DMS79 treated with DMSO at 0.1 percent for 48 hours (cell line): ENCODE results near the gene SLC35F3.
"Not testable (repeated sequence)": the region's sequence is repeated elsewhere in the genome, so short reads cannot be mapped to it uniquely, and the experiment has no call there.

Experiments used
- DNase-seq: peaks from one replicate; lab custom pipeline; 2025; lab: John Stamatoyannopoulos, UW

The SLC35F3 gene

GRCh38 chr1:234197839-234198238 is 293.4 kb downstream of the SLC35F3 start:
- no peak for DNase-seq

DNA sequence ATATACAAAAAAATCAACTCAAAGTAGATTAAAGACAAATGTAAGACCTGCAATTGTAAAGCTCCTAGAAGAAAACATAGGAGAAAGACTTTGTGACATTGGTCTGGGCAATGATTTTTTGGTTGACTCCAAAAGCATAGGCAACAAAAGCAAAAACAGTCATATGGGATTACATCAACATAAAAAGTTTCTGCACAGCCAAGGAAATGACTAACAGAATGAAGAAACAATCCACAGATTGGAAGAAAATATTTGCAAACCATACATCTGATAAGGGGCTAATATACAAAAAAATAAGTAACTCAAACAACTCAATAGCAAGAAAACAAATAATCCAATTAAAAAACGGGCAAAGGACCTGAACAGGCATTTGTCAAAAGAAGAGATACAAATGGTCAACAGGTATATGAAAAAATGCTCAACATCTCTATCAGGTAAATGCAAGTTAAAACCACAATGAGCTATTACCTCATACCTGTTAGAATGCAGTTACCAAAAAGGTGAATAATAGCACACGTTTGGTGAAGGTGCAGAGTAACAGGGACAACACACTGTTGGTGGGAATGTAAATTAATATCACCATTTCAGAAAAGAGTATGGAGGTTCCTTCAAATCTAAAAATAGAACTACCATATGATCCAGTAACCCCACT is 295.1 kb downstream of the SLC35F3 start:
- no peak for DNase-seq

DNA sequence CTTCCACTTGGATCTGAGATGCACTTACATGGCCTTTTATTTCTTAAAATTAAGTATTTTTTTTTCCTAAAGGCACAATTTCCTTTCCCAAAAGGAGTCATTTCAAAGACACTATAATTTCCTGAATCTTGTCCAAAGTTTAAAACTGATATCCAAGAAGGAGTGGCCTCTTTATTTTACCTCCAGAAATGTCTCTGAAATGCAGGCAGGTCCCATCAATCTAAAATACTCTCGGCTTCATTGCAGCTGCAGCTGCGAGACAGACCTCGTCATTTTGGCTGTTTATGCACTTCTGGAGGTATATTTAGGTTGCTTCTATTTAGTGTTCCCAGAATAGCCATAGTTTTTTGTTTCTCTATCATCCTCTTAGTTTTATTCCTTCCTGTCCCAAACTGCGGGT is 296.1 kb downstream of the SLC35F3 start:
- DNase-seq = no peak

DNA sequence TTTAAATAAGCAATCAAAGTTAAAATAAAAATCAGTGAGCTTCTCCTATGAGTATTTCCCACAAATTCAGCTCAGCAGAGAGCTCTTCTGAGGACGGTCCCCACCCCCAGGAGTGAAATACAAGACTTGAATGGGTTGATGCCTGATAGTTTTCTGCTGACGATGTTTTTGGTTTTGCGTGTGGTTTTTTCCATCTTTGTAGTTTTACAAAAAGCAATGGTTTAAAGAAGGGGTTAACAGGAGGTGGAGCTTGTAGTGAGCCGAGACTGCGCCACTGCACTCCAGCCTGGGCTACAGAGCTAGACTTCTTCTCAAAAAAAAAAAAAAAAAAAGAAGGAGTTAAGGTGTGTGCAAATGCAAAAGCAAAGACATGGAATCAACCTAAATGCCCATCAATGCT is 297.1 kb downstream of the SLC35F3 start:
- DNase-seq = no peak

DNA sequence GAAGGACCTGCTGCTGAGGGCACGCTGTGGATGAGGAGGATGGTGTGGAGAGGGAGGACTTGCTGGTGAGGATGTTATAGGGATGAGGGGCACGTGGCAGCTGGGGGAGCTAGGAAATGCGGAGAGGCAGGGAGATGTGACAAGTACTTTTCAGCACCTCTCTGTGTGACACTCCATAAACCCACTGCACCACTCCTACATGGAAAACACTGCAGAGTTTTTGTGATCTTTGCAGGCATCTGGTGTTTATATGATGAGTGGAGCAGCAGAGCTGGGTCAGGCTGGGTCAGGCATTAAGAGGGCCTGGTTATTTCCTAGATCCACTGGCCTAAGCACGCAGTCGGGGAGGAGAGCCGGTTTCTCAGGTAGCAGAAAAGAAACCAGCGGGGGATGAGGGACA is 301.5 kb downstream of the SLC35F3 start:
- DNase-seq = no peak

DNA sequence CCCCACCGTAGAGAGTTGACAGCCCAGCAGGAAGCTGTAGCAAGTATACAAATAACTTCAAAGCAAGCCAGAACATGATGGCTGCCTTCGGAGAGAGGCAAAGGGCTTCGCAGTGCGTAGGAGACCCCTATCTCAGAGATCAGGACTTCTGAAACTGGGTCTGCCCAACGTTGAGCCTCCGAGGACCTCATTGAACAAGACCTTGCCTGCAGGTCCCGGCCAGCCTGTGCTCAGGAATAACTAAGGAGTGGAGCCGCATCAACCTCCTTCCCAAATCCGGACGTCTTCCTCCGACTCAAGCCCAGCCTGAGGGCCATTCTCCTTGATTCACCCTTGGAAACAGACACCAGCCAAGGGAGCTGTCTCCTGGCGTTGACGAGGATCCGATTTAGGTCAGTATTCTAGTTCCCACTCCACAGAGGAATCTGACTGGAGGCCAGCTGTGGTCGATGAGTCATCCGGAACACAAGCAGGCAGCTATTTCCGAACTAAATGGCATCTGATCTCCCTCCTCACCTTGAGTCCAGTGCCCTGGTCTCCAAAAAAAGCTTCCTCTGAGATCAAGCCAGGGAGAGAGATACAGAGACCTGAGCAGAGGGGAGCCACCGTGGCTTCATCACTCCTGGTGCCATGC is 302.3 kb downstream of the SLC35F3 start:
- no peak for DNase-seq

- no peak for DNase-seq
Measured at GRCh38 chr1:234208351-234208750, 303.9 kb downstream of the SLC35F3 start.

DNA sequence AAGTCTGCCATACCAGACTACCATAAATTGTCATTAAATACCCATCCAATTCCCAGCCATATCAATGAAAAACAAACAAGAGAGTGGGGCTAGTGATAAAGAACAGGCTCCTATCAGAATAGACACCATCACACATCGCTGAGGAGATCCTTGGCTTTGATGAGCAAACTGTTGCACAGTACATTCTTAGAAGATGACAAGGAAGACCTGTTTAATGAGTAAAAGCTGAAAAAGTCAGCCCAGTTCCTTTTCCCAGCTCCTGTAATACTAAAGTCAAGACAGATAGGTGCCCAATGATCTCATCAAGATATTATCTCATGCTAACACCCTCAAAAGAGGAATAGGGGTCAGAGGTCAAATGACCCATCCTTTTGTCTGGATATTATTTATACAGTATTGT is 304.3 kb downstream of the SLC35F3 start:
- no peak for DNase-seq

DNA sequence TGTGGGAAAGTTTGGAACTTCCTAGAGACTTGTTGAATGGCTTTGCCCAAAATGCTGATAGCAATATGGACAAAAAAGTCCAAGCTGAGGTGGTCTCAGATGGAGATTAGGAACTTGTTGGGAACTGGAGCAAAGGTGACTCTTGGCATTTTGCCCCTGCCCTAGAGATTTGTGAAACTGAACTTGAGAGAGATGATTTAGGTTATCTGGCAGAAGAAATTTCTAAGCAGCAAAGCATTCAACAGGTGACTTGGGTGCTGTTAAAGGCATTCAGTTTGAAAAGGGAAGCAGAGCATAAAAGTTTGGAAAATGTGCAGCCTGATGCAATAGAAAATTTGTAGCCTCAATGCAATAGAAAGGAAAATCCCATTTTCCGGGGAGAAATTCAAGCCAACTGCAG is 306.0 kb downstream of the SLC35F3 start:
- not testable (repeated sequence) for DNase-seq

DNA sequence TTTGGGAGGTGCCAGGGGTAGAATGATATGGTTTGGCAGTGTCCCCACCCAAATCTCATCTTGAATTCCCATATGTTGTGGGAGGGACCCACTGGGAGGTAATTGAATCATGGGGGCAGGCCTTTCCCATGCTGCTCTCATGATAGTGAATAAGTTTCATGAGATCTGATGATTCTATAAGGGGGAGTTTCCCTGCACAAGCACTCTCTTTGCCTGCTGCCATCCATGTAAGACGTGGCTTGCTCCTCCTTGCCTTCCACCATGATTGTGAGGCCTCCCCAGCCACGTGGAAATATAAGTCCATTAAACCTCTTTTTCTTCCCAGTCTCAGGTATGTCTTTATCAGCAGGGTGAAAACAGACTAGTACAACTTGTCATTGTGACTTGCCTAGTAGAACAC is 307.4 kb downstream of the SLC35F3 start:
- DNase-seq = not testable (repeated sequence)

- DNase-seq = peak; percentile 53
Measured at GRCh38 chr1:234212764-234213657, 308.5 kb downstream of the SLC35F3 start.

GRCh38 chr1:234213658-234214128 is 309.2 kb downstream of the SLC35F3 start:
- DNase-seq = no peak

DNA sequence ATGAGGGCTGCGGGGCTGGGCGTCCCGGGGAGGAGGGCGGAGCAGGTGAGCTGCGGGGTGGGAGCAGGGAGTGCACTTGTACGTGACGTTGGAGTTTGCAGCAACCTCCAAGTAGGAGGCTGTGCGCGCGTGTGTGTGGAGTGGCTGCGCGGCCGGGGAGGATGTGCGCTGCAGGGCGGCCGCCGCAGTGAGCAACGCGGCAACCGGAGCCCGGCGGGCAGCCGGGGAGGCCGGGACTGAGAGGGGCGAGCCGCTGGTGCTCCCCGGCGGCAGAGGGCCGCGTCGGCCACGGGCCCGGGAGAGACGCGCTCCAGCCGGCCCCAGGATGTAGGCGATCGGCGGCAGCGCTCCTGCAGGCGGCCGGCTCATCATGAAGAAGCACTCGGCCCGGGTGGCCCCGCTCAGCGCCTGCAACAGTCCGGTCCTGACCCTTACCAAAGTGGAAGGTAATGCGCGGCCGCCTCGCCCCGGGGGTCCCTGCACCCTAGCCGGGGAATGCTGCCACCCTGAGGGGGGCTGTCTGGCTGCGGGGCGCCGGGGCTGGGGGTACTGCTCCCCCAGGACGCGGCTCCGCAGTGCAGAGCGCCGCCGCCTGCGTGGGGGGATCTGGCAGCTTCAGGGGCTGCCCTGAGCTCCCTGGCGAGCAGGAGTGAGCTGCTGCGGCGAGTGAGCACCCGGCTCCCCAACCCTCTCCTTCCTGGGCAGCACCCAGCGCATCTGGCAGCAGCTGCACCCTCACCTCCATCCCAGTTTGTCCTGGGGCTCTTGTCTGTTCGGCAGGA is 309.8 kb downstream of the SLC35F3 start:
- DNase-seq = no peak

- DNase-seq = peak; percentile 13
Measured at GRCh38 chr1:234214911-234215892, 310.7 kb downstream of the SLC35F3 start.

GRCh38 chr1:234216116-234216703 is 311.7 kb downstream of the SLC35F3 start:
- DNase-seq = no peak

- no peak for DNase-seq
Measured at GRCh38 chr1:234217316-234217840, 312.9 kb downstream of the SLC35F3 start.

DNA sequence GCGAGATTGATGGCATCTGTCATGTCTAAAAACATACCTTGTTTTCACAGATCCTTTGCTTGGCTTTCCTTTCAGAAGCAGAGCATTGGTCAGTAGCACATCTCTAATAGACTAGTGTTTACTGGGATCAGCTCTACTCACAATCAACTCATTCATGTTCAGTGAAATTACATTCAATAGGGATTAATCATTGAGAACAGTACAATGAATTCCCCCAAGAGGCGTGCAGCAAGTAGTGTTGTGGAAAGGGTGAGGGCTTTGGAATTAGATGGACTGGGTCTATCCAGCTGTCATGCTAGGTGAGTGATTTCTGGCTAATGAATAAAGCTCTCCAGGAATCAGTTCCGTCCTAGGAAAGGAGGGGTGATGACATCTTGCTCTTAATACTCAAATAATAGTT is 313.6 kb downstream of the SLC35F3 start:
- DNase-seq = no peak

DNA sequence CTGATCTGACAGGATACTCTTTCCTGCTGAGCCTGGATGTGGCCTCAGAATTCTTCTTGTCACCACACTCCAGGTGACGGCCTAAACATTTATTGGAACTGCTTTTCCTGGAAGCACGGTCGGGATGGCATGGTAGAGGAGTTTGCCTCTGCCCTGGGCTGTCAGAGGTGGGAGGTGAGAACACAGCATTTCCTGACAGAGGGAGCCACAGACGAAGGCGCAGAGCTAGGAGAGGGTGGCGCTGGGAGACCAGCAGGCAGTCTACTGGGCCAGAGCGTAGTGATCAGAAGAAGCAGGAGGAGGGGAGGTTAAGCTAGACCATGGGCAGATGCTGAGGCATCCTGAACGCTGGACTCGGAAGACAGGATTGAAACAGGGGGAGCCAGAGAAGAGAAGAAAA is 315.2 kb downstream of the SLC35F3 start:
- DNase-seq = no peak

GRCh38 chr1:234221601-234222000 is 317.1 kb downstream of the SLC35F3 start:
- DNase-seq = no peak
